Neural crest cell (in vitro differentiated cells): ENCODE results near the gene CFAP91. TPM values are rescaled to one million over a fixed set of nuclear protein-coding genes. Genes with fewer than 3 reads are reported as not detected.

ENCODE experiments used
- DNase-seq: peaks from one replicate; pipeline ENCODE4 v3.0.0; 2021; ENCODE audit warnings: low read depth, mixed read lengths, low spot score
- H3K27ac Mint-ChIP-seq: one replicate; pipeline ENCODE4 v1.8.0; 2021; ENCODE audit warnings: mild to moderate bottlenecking, mixed read lengths; ENCODE audit not compliant: unreplicated experiment
- H3K27me3 Mint-ChIP-seq: 2 replicates; pipeline ENCODE4 v1.8.0; 2021; ENCODE audit warnings: low read depth, mild to moderate bottlenecking, mixed read lengths
- H3K36me3 Mint-ChIP-seq: 2 replicates; pipeline ENCODE4 v1.8.0; 2021; ENCODE audit warnings: low read depth, mild to moderate bottlenecking, mixed read lengths
- H3K4me1 Mint-ChIP-seq: 2 replicates; pipeline ENCODE4 v1.8.0; 2021; ENCODE audit warnings: mixed read lengths
- H3K4me3 Mint-ChIP-seq: one replicate; pipeline ENCODE4 v1.8.0; 2021; ENCODE audit warnings: mild to moderate bottlenecking, mixed read lengths
- H3K9me3 Mint-ChIP-seq: 2 replicates; pipeline ENCODE4 v1.8.0; 2021; ENCODE audit warnings: mixed read lengths
- total RNA-seq: library from RNA; stranded (reverse); gene quantifications from 2 replicates; pipeline ENCODE4 v1.2.1, GENCODE V29; 2021
- TF ChIP-seq, protein P1 (sequence below): fragments of 200-600 bp; sonication (generic); conservative IDR thresholded peaks from 2 replicates; pipeline ENCODE4 v1.5.0; 2021; ENCODE audit warnings: antibody characterized with exemption, mild to moderate bottlenecking

The CFAP91 gene
- total RNA-seq, 1 donor from 2014 or later, result 7.0 TPM

DNA sequence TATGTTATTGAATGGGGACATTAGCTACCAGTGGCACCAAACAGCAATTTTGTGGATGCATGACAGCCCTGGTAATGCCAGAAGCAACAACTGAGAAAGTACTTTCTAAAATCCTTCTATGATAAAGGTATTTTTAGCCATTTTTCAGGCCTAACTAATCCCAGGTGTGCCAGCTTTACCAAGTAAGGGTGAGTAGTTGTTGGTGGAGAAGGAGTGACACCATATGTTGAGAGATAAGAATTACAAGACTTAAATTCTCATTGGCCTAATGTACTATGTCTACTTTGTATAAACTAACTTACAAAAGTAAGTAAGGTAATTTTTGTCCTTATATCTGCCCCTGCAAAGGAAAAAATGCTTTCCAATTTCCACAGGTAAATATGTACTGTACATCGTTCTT is 21.5 kb upstream of the CFAP91 start:
- no peaks in the 10 kb centered on the region for H3K36me3 Mint-ChIP-seq

GRCh38 chr3:119683421-119683820 is 19.4 kb upstream of the CFAP91 start:
- Mint-ChIP-seq H3K9me3 (peaks cover 3% of the 10 kb centered on the region), H3K27ac (no peak overlapping the region), H3K4me3 (no peak overlapping the region), H3K36me3 (no peaks in the 10 kb centered on the region), H3K27me3 (peaks cover 17% of the 10 kb centered on the region), H3K4me1 (no peaks in the 10 kb centered on the region)
- TF ChIP-seq, protein P1, sequence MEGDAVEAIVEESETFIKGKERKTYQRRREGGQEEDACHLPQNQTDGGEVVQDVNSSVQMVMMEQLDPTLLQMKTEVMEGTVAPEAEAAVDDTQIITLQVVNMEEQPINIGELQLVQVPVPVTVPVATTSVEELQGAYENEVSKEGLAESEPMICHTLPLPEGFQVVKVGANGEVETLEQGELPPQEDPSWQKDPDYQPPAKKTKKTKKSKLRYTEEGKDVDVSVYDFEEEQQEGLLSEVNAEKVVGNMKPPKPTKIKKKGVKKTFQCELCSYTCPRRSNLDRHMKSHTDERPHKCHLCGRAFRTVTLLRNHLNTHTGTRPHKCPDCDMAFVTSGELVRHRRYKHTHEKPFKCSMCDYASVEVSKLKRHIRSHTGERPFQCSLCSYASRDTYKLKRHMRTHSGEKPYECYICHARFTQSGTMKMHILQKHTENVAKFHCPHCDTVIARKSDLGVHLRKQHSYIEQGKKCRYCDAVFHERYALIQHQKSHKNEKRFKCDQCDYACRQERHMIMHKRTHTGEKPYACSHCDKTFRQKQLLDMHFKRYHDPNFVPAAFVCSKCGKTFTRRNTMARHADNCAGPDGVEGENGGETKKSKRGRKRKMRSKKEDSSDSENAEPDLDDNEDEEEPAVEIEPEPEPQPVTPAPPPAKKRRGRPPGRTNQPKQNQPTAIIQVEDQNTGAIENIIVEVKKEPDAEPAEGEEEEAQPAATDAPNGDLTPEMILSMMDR, result no peak
- DNase-seq, result no peak

More for the DNA sequence above, 21.5 kb upstream of the CFAP91 start:
- H3K4me1 Mint-ChIP-seq, result peaks cover 12% of the 10 kb centered on the region
- H3K4me3 Mint-ChIP-seq, result no peak overlapping the region
- H3K27ac Mint-ChIP-seq, result no peak overlapping the region
- peaks cover 13% of the 10 kb centered on the region for H3K27me3 Mint-ChIP-seq
- DNase-seq, result no peak
- no peaks in the 10 kb centered on the region for H3K9me3 Mint-ChIP-seq
- TF ChIP-seq, protein P1, result peak; percentile 67

GRCh38 chr3:119690043-119690656 is 12.7 kb upstream of the CFAP91 start:
- Mint-ChIP-seq H3K27me3 (peaks cover 8% of the 10 kb centered on the region), H3K4me3 (no peak overlapping the region), H3K27ac (no peak overlapping the region), H3K4me1 (no peaks in the 10 kb centered on the region), H3K36me3 (no peaks in the 10 kb centered on the region), H3K9me3 (peaks cover 3% of the 10 kb centered on the region)
- TF ChIP-seq, protein P1, result peak; percentile 69
- DNase-seq, result no peak

DNA sequence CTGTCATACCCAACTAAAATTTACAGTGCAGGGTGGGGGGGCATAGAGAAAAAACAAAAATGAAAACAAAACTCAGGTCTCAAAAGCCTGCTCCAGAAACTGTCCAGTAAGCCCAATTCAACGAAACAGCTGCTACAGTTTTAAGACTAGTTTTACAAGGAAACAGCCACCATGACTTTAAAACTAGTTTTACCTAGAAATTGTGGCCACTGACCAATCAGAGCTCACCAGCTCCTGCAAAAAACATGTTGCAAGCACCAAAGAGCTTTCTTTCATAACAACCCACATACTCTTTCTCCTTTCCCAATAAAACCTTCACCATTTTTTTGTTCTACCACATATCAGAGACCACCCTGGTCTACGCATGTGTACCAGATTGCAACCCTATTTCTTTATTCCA is 7.3 kb upstream of the CFAP91 start:
- no peaks in the 10 kb centered on the region for H3K36me3 Mint-ChIP-seq

GRCh38 chr3:119697394-119697793 is 5.4 kb upstream of the CFAP91 start:
- Mint-ChIP-seq H3K27ac (no peak overlapping the region), H3K9me3 (no peaks in the 10 kb centered on the region), H3K27me3 (no peaks in the 10 kb centered on the region), H3K4me1 (peaks cover 5% of the 10 kb centered on the region), H3K4me3 (no peak overlapping the region), H3K36me3 (no peaks in the 10 kb centered on the region)
- TF ChIP-seq, protein P1, result no peak
- no peak for DNase-seq

More for the DNA sequence above, 7.3 kb upstream of the CFAP91 start:
- DNase-seq, result no peak
- H3K27me3 Mint-ChIP-seq, result no peaks in the 10 kb centered on the region
- TF ChIP-seq, protein P1, result no peak
- no peak overlapping the region for H3K27ac Mint-ChIP-seq
- H3K9me3 Mint-ChIP-seq, result no peaks in the 10 kb centered on the region
- no peak overlapping the region for H3K4me3 Mint-ChIP-seq
- no peaks in the 10 kb centered on the region for H3K4me1 Mint-ChIP-seq
